Measurements from ENCODE around the gene ARID5B. TPM values are rescaled to one million over a fixed set of nuclear protein-coding genes. Genes with fewer than 3 reads are reported as not detected.

ARID5B gene
- total RNA-seq, 1 donor, result 94.1 TPM

GRCh38 chr10:61910226-61910805 is 8.8 kb downstream of the ARID5B start:
- Histone ChIP-seq H3K27me3 (ENCODE audit: insufficient read depth, low read length) (no peaks in the 10 kb centered on the region), H4K20me1 (ENCODE audit: insufficient read depth, low read length) (peaks cover 28% of the 10 kb centered on the region), H3K79me2 (ENCODE audit: insufficient read depth, low read length) (peaks cover 86% of the 10 kb centered on the region), H3K36me3 (ENCODE audit: insufficient read depth, low read length) (peaks cover 20% of the 10 kb centered on the region), H3K27ac (ENCODE audit: low read depth, low read length) (no peak overlapping the region), H3K4me2 (ENCODE audit: insufficient read depth, low read length) (no peak overlapping the region), H3K9me3 (ENCODE audit: low read depth, low read length) (no peaks in the 10 kb centered on the region), H3K4me3 (ENCODE audit: insufficient read depth, low read length) (no peak overlapping the region), H2AFZ (ENCODE audit: low read length) (no peak overlapping the region), H3K4me1 (ENCODE audit: insufficient read depth, low read length) (peaks cover 4% of the 10 kb centered on the region)
- DNase-seq (ENCODE audit: insufficient read length, low spot score, missing footprints), result no peak
- TF ChIP-seq CTCF (IDR thresholded peaks at IDR 0.05; ENCODE audit: extremely low read depth, low read depth, low read length), result no peak

GRCh38 chr10:61910894-61911293 is 9.4 kb downstream of the ARID5B start:
- DNase-seq (ENCODE audit: insufficient read length, low spot score, missing footprints), result no peak
- H3K9me3 ChIP-seq (ENCODE audit: low read depth, low read length), result no peaks in the 10 kb centered on the region
- peaks cover 31% of the 10 kb centered on the region for H4K20me1 ChIP-seq (ENCODE audit: insufficient read depth, low read length)
- H3K36me3 ChIP-seq (ENCODE audit: insufficient read depth, low read length), result peaks cover 22% of the 10 kb centered on the region
- no peak overlapping the region for H2AFZ ChIP-seq (ENCODE audit: low read length)
- no peak overlapping the region for H3K27ac ChIP-seq (ENCODE audit: low read depth, low read length)
- no peaks in the 10 kb centered on the region for H3K27me3 ChIP-seq (ENCODE audit: insufficient read depth, low read length)
- no peak overlapping the region for H3K4me2 ChIP-seq (ENCODE audit: insufficient read depth, low read length)
- H3K4me3 ChIP-seq (ENCODE audit: insufficient read depth, low read length), result no peak overlapping the region
- H3K4me1 ChIP-seq (ENCODE audit: insufficient read depth, low read length), result no peaks in the 10 kb centered on the region
- TF ChIP-seq CTCF (IDR thresholded peaks at IDR 0.05; ENCODE audit: extremely low read depth, low read depth, low read length), result no peak
- peaks cover 84% of the 10 kb centered on the region for H3K79me2 ChIP-seq (ENCODE audit: insufficient read depth, low read length)

- Histone ChIP-seq H3K79me2 (ENCODE audit: insufficient read depth, low read length) (peaks cover 84% of the 10 kb centered on the region), H3K4me1 (ENCODE audit: insufficient read depth, low read length) (no peaks in the 10 kb centered on the region), H3K9me3 (ENCODE audit: low read depth, low read length) (no peaks in the 10 kb centered on the region), H3K4me2 (ENCODE audit: insufficient read depth, low read length) (no peak overlapping the region), H3K27ac (ENCODE audit: low read depth, low read length) (no peak overlapping the region), H4K20me1 (ENCODE audit: insufficient read depth, low read length) (peaks cover 29% of the 10 kb centered on the region), H3K27me3 (ENCODE audit: insufficient read depth, low read length) (no peaks in the 10 kb centered on the region), H3K4me3 (ENCODE audit: insufficient read depth, low read length) (no peak overlapping the region), H3K36me3 (ENCODE audit: insufficient read depth, low read length) (peaks cover 22% of the 10 kb centered on the region), H2AFZ (ENCODE audit: low read length) (no peak overlapping the region)
- no peak for DNase-seq (ENCODE audit: insufficient read length, low spot score, missing footprints)
- no peak for TF ChIP-seq CTCF (IDR thresholded peaks at IDR 0.05; ENCODE audit: extremely low read depth, low read depth, low read length)
Measured at GRCh38 chr10:61911425-61911824, 9.9 kb downstream of the ARID5B start.

- H3K36me3 ChIP-seq (ENCODE audit: insufficient read depth, low read length), result peaks cover 15% of the 10 kb centered on the region
- H3K9me3 ChIP-seq (ENCODE audit: low read depth, low read length), result no peaks in the 10 kb centered on the region
- no peak overlapping the region for H3K4me3 ChIP-seq (ENCODE audit: insufficient read depth, low read length)
- peaks cover 83% of the 10 kb centered on the region for H3K79me2 ChIP-seq (ENCODE audit: insufficient read depth, low read length)
- H3K27ac ChIP-seq (ENCODE audit: low read depth, low read length), result no peak overlapping the region
- DNase-seq (ENCODE audit: insufficient read length, low spot score, missing footprints), result no peak
- no peaks in the 10 kb centered on the region for H3K27me3 ChIP-seq (ENCODE audit: insufficient read depth, low read length)
- H3K4me1 ChIP-seq (ENCODE audit: insufficient read depth, low read length), result no peaks in the 10 kb centered on the region
- H2AFZ ChIP-seq (ENCODE audit: low read length), result no peak overlapping the region
- H3K4me2 ChIP-seq (ENCODE audit: insufficient read depth, low read length), result no peak overlapping the region
- peaks cover 35% of the 10 kb centered on the region for H4K20me1 ChIP-seq (ENCODE audit: insufficient read depth, low read length)
- TF ChIP-seq CTCF (IDR thresholded peaks at IDR 0.05; ENCODE audit: extremely low read depth, low read depth, low read length), result no peak
Measured at GRCh38 chr10:61912981-61913380, 11.5 kb downstream of the ARID5B start.
